NB4 (cell line): Measurements from ENCODE around the gene KDM4C.
"Not testable (repeated sequence)": the region's sequence is repeated elsewhere in the genome, so short reads cannot be mapped to it uniquely, and the experiment has no call there.

Experiments
- DNase-seq: peaks from one replicate; pipeline ENCODE4 v3.0.0; 2010; ENCODE audit warnings: low read depth
- H3K4me3 ChIP-seq: one replicate; pipeline ENCODE4 v1.5.1; 2011; ENCODE audit warnings: mild to moderate bottlenecking, low read depth, low read length, moderate library complexity
- CTCF ChIP-seq: IDR thresholded peaks from one replicate; pipeline ENCODE4 v1.5.1; 2012; ENCODE audit warnings: low read depth, low read length
- MYC ChIP-seq: IDR thresholded peaks from 2 replicates; pipeline ENCODE4 v1.6.1; 2011; ENCODE audit warnings: low read depth, low read length
- POLR2A ChIP-seq: IDR thresholded peaks from 2 replicates; pipeline ENCODE4 v1.6.1; 2011; ENCODE audit warnings: mild to moderate bottlenecking; ENCODE audit not compliant: insufficient read length; ENCODE audit errors: extremely low read depth
- TF ChIP-seq, protein P1 (sequence below): IDR thresholded peaks from 2 replicates; pipeline ENCODE4 v1.6.1; 2011; ENCODE audit warnings: low read depth, low read length

KDM4C gene

GRCh38 chr9:6944093-6944551, 186.3 kb downstream of the KDM4C start:
- TF ChIP-seq, protein P1, sequence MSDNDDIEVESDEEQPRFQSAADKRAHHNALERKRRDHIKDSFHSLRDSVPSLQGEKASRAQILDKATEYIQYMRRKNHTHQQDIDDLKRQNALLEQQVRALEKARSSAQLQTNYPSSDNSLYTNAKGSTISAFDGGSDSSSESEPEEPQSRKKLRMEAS: no peak
- no peak for TF ChIP-seq POLR2A
- TF ChIP-seq MYC: no peak
- TF ChIP-seq CTCF: no peak
- peak; percentile 38 for DNase-seq
- H3K4me3 ChIP-seq: no peak overlapping the region

GRCh38 chr9:6944896-6945295, 187.1 kb downstream of the KDM4C start:
- H3K4me3 ChIP-seq: no peak overlapping the region
- TF ChIP-seq POLR2A (no peak), MYC (no peak), CTCF (no peak)
- TF ChIP-seq, protein P1: no peak
- DNase-seq: no peak

GRCh38 chr9:6945816-6946215, 188.0 kb downstream of the KDM4C start:
- no peak overlapping the region for H3K4me3 ChIP-seq
- no peak for DNase-seq
- TF ChIP-seq POLR2A (no peak), MYC (no peak), CTCF (no peak)
- TF ChIP-seq, protein P1: no peak

GRCh38 chr9:6946583-6947166, 188.9 kb downstream of the KDM4C start:
- no peak for DNase-seq
- no peak for TF ChIP-seq POLR2A
- TF ChIP-seq, protein P1: no peak
- TF ChIP-seq CTCF: no peak
- TF ChIP-seq MYC: no peak
- H3K4me3 ChIP-seq: no peak overlapping the region

GRCh38 chr9:6948921-6949320, 191.1 kb downstream of the KDM4C start:
- not testable (repeated sequence) for DNase-seq, H3K4me3 ChIP-seq

- TF ChIP-seq CTCF (no peak), POLR2A (no peak), MYC (no peak)
- TF ChIP-seq, protein P1: no peak
- H3K4me3 ChIP-seq: no peak overlapping the region
- DNase-seq: no peak
These were observed 197.6 kb downstream of the KDM4C start for GRCh38 chr9:6955251-6955921.
